ENCODE measurements around the gene USP25.
"Not testable (repeated sequence)": the region's sequence is repeated elsewhere in the genome, so short reads cannot be mapped to it uniquely, and the experiment has no call there.

Gene USP25

DNA sequence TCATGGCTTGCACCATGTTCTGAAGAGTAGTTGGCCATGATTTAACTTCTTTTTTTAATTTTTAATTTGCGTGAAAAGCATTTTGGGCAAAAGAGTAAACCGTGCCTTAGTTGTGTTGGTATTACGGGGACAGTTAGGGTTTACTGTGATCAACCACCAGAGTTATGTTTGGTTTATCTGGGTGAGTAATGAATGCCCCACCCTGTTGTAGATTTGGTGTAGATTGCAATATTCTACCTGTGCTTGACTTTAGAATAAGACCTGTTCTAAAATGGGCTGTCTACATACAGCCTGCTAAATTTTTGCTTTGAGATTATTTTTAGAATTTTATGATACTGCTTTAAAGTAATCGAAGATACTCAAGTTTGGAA is 1.4 kb downstream of the USP25 start:
- peak; percentile 26 for DNase-seq (ENCODE audit: low read depth)
- TF ChIP-seq, protein P1, sequence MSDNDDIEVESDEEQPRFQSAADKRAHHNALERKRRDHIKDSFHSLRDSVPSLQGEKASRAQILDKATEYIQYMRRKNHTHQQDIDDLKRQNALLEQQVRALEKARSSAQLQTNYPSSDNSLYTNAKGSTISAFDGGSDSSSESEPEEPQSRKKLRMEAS (IDR thresholded peaks at IDR 0.05; ENCODE audit: low read depth, low read length) = no peak
- TF ChIP-seq POLR2A (IDR thresholded peaks at IDR 0.05; ENCODE audit: extremely low read depth, insufficient read length) = no peak
- H3K4me3 ChIP-seq (ENCODE audit: low read depth, low read length) = peak overlapping the region; percentile 95

DNA sequence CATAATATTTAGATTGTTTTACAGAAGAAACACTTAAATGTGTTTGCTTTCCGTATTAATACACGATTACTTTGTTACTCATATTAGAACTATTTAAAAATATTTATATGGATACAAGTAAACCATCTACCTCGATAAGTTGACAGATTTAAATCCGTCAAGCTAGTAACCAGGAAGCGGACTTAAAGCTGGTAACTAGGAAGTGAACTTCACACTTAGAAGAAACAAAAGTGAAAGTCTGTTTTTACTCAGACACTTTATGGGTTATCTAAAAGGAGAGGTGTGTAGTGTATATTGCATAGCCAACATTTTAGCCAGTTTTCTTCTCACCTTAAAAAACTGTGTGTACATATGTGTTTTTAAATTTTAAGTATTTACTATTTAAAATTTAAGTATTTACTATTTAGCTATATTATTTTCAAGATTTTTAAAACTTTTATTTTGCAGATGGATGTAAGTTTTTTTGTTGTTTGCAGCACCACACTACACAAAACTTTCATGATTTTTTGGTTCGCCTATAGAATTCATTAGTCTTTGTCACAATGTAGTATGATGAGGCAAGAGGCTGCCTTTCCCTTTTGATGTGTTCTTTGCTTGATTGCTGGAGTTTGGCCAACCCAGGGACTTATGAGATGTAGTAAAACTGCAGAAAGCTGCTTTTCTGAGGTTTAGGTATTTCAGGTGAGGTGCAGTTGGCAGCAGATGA is 2.7 kb downstream of the USP25 start:
- no peak for TF ChIP-seq POLR2A (IDR thresholded peaks at IDR 0.05; ENCODE audit: extremely low read depth, insufficient read length)
- TF ChIP-seq, protein P2, sequence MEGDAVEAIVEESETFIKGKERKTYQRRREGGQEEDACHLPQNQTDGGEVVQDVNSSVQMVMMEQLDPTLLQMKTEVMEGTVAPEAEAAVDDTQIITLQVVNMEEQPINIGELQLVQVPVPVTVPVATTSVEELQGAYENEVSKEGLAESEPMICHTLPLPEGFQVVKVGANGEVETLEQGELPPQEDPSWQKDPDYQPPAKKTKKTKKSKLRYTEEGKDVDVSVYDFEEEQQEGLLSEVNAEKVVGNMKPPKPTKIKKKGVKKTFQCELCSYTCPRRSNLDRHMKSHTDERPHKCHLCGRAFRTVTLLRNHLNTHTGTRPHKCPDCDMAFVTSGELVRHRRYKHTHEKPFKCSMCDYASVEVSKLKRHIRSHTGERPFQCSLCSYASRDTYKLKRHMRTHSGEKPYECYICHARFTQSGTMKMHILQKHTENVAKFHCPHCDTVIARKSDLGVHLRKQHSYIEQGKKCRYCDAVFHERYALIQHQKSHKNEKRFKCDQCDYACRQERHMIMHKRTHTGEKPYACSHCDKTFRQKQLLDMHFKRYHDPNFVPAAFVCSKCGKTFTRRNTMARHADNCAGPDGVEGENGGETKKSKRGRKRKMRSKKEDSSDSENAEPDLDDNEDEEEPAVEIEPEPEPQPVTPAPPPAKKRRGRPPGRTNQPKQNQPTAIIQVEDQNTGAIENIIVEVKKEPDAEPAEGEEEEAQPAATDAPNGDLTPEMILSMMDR (IDR thresholded peaks at IDR 0.05; ENCODE audit: low read depth, low read length) = no peak
- no peak for TF ChIP-seq MYC (IDR thresholded peaks at IDR 0.05; ENCODE audit: low read depth, low read length)
- TF ChIP-seq, protein P1 (IDR thresholded peaks at IDR 0.05; ENCODE audit: low read depth, low read length) = no peak

DNA sequence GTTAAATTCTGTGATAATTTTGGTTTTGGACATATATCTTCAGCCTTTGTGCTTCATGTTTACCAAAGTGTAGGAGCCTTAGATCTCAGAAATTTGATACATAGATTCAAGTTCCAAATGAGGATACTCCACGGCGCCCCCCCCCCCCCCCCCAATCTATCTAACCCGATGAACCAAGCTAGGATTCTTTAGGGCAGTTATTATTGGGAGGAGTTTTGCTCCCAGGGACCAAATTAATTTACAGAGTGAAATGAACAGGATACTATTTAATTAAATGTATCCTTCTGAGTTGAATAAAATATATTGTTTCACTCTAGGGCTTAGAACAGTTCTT is 3.2 kb downstream of the USP25 start:
- TF ChIP-seq MYC (IDR thresholded peaks at IDR 0.05; ENCODE audit: low read depth, low read length) = no peak
- peak overlapping the region; percentile 95 for H3K4me3 ChIP-seq (ENCODE audit: low read depth, low read length)
- no peak for DNase-seq (ENCODE audit: low read depth)

More for the DNA sequence above, 2.7 kb downstream of the USP25 start:
- DNase-seq (ENCODE audit: low read depth) = peak; percentile 68
- H3K4me3 ChIP-seq (ENCODE audit: low read depth, low read length) = peak overlapping the region; percentile 95

DNA sequence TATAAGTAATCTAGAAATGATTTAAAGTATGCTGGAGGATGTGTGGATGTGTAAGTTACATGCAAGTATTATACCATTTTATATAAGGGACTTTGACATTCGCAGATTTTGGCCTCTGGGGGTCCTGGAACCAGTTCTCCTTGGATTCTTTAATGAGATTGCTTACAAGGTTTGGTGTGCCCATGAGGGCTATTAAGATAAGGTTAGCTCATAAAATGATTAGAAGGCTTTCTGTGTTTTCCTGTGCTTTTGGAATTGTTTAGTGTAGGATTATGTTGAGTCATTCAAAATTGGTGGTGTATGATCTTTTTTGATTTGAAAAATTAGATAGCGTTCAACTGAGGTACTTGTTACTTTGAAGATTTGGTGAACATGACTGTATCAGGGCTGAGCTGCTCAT is 5.6 kb downstream of the USP25 start:
- no peak overlapping the region for H3K4me3 ChIP-seq (ENCODE audit: low read depth, low read length)
- no peak for TF ChIP-seq POLR2A (IDR thresholded peaks at IDR 0.05; ENCODE audit: extremely low read depth, insufficient read length)
- no peak for TF ChIP-seq MYC (IDR thresholded peaks at IDR 0.05; ENCODE audit: low read depth, low read length)
- TF ChIP-seq, protein P1 (IDR thresholded peaks at IDR 0.05; ENCODE audit: low read depth, low read length) = no peak
- TF ChIP-seq, protein P2 (IDR thresholded peaks at IDR 0.05; ENCODE audit: low read depth, low read length) = no peak

DNA sequence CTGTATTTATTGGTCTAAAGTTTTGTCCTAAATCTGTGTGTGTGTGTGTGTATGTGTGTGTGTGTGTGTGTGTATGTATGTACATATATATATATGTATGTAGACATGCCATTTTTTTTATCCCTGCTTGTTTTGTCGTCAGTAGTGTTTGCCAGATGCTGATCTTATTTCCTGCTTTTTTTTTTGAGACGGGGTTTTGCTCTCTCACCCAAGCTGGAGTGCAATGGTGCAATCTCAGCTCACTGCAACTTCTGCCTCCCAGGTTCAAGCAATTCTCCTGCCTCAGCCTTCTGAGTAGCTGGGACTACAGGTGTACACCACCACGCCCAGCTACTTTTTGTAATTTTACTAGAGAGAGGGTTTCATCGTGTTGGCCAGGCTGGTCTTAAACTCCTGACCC is 6.1 kb downstream of the USP25 start:
- H3K4me3 ChIP-seq (ENCODE audit: low read depth, low read length) = not testable (repeated sequence)
- peak; percentile 28 for DNase-seq (ENCODE audit: low read depth)

More for the DNA sequence above, 5.6 kb downstream of the USP25 start:
- no peak for DNase-seq (ENCODE audit: low read depth)

DNA sequence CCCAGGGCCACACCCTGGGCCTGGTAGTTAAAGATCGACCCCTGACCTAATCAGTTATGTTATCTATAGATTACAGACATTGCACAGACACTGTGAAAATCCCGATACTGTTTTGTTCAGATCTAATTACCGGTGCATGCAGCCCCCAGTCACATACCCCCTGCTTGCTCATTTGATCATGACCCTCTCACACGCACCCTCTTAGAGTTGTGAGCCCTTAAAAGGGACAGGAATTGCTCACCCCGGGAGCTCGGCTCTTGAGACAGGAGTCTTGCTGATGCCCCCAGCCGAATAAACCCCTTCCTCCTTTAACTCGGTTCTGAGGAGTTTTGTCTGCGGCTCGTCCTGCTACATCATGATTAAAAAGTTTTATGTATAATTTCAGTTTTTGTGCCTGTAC is 9.0 kb downstream of the USP25 start:
- not testable (repeated sequence) for DNase-seq (ENCODE audit: low read depth); H3K4me3 ChIP-seq (ENCODE audit: low read depth, low read length)

DNA sequence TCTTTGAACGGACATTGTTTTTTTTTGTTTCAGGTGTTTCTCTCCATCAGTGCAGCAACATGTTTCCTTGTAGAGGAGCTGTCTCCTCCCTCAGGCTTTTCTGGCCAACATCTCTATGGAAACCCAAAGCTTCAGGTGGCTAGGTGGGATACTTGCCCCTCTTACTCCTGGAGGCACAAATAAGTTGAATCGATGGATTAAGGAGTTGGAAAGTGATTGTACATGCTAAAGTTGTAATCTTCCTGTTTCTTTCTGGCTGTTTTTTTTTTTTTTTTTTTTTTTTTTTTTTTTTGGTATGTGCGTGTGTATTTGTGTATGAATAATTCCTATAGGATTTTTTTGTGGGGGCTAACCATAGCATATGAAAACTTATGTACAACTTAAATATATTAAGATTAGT is 10.6 kb downstream of the USP25 start:
- TF ChIP-seq POLR2A (IDR thresholded peaks at IDR 0.05; ENCODE audit: extremely low read depth, insufficient read length) = no peak
- TF ChIP-seq, protein P2 (IDR thresholded peaks at IDR 0.05; ENCODE audit: low read depth, low read length) = no peak
- no peak for TF ChIP-seq MYC (IDR thresholded peaks at IDR 0.05; ENCODE audit: low read depth, low read length)
- TF ChIP-seq, protein P1 (IDR thresholded peaks at IDR 0.05; ENCODE audit: low read depth, low read length) = no peak
- no peak for DNase-seq (ENCODE audit: low read depth)
- H3K4me3 ChIP-seq (ENCODE audit: low read depth, low read length) = no peak overlapping the region

DNA sequence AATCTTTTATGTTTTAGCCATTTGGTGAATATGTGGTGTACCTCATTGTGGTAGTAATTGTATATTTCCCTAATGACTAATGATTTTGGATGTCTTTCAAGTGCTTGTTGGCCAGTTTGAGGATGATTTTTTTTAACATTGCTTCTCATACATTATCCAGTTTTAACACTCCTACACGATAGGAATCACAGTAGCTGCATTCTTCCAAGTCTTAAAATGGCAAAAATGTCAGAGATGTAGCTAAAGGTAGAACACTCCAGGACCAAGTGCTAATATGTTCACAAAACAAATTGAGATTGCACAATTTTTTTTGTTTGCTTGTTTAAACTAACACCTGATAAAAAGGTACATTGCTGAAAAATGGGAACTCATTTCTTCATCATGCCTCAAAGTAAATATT is 11.7 kb downstream of the USP25 start:
- TF ChIP-seq, protein P2 (IDR thresholded peaks at IDR 0.05; ENCODE audit: low read depth, low read length) = no peak
- TF ChIP-seq POLR2A (IDR thresholded peaks at IDR 0.05; ENCODE audit: extremely low read depth, insufficient read length) = no peak
- TF ChIP-seq, protein P1 (IDR thresholded peaks at IDR 0.05; ENCODE audit: low read depth, low read length) = no peak
- TF ChIP-seq MYC (IDR thresholded peaks at IDR 0.05; ENCODE audit: low read depth, low read length) = no peak
- no peak for DNase-seq (ENCODE audit: low read depth)
- no peak overlapping the region for H3K4me3 ChIP-seq (ENCODE audit: low read depth, low read length)
